ENCODE measurements around the gene QPCT. TPM values are rescaled to one million over a fixed set of nuclear protein-coding genes. Genes with fewer than 3 reads are reported as not detected.
A peak's percentile ranks its signal among the peaks of the same experiment; 100 is the strongest.
"Not testable (repeated sequence)": the region's sequence is repeated elsewhere in the genome, so short reads cannot be mapped to it uniquely, and the experiment has no call there.

The QPCT gene
- not detected in 2 replicates for total RNA-seq (2021)
- long read RNA-seq, partial matches to known transcripts: 0 of 2 reads
- long read RNA-seq, other reads (novel, unspliced or antisense): 0 of 2 reads

DNA sequence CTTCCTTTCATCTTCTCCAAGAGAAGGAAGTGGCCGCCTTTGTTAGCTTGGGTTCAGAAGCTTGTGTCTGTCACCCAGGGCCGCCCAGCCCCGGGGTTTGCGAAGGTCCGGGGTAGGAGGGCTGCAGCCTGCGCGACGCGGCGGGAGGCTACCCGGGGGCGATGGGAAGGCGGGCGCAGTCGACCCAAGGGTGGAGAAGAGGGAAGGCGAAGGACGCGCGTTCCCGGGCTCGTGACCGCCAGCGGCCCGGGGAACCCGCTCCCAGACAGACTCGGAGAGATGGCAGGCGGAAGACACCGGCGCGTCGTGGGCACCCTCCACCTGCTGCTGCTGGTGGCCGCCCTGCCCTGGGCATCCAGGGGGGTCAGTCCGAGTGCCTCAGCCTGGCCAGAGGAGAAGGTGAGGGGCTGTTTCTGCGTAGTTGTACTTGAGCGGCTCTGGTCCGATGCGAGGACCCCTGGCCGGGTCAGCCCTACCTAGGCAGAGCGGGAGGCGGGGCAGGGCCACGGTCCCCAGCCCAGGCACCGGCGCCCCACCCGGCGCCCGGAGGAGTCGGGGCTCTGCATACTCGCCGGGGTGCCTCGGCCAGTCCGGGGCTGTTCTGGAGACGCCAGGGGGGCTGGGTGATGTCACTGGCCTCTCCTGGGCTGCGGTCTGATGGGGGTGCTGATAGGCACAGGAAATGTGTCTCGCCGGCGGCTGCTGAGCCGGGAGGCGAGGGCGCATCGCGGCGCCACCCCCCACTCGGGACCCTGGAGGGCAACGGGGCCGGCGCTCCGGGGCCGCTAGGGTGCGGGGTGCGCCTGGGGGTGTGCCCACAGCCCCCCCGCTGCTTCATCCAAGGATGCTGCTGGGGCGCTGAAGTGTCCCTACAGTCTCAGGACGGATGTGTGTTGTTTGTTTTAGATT is at the start of gene QPCT:
Gene QPCT, plus strand, starts transcription at position 178 of the 909 bp plus-strand sequence. Its CDS starts 102 bp downstream, at position 280.
- DNase-seq: no peak
- no peak within 1 kb of the TSS for H3K27ac ChIP-seq (ENCODE audit: insufficient read length, low read depth, low read length)

DNA sequence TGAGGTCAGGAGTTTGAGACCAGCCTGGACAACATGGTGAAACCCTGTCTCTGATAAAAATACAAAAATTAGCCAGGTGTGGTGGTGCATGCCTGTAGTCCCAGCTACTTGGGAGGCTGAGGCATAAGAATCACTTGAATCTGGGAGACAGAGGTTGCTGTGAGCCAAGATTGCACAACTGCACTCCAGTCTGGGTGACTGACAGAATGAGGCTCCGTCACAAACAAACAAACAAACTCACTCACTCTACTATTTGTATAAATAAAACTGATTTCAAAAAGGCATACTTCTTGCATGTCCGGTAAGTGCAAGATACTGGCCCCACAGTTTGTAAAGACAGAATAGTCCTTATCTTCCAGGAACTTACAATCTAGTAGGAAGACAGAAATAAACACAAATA is 49.6 kb upstream of the QPCT start:
- H3K27ac ChIP-seq (ENCODE audit: insufficient read length, low read depth, low read length); H3K56ac ChIP-seq (ENCODE audit: insufficient read length, low read depth, low read length); H4K8ac ChIP-seq (replicated peaks; ENCODE audit: insufficient read length, low read depth, low read length); H3K4me3 Mint-ChIP-seq; H2BK5ac ChIP-seq (ENCODE audit: insufficient read length, low read length); H3K9ac ChIP-seq (ENCODE audit: extremely low read depth, insufficient read length, low read length); H3K14ac ChIP-seq (ENCODE audit: insufficient read depth, low read length); H3T11ph ChIP-seq (ENCODE audit: low read length); H4K20me1 ChIP-seq (ENCODE audit: control insufficient read depth, insufficient read depth, insufficient read length); H2AFZ ChIP-seq (ENCODE audit: low read length); H3K4me1 ChIP-seq (ENCODE audit: insufficient read depth, low read length); H3K18ac ChIP-seq (ENCODE audit: insufficient read length, low read depth, low read length); H3K27me3 ChIP-seq (ENCODE audit: insufficient read depth, low read length); H3K23ac ChIP-seq (ENCODE audit: insufficient read length, low read depth, low read length); H2BK120ac ChIP-seq (ENCODE audit: low read depth, low read length, poor library complexity, severe bottlenecking); H3K27me3 Mint-ChIP-seq (ENCODE audit: low read depth); H2BK20ac ChIP-seq (ENCODE audit: low read depth, low read length, poor library complexity, severe bottlenecking); H3K4me2 ChIP-seq (ENCODE audit: insufficient read depth, insufficient read length, low read length); H3K9me3 Mint-ChIP-seq; H3K79me2 ChIP-seq (ENCODE audit: insufficient read depth, low read length); DNase-seq; H2BK12ac ChIP-seq (ENCODE audit: insufficient read length, low read depth, low read length); H3K23me2 ChIP-seq (ENCODE audit: insufficient read length, low read depth, low read length, poor library complexity, severe bottlenecking); H4K5ac ChIP-seq (ENCODE audit: insufficient read length, low read depth, low read length); H3K9me3 ChIP-seq (ENCODE audit: control insufficient read depth, low read depth, low read length); H4K91ac ChIP-seq (ENCODE audit: insufficient read length, low read depth, low read length); H2BK15ac ChIP-seq (ENCODE audit: low read depth, low read length); H3K4ac ChIP-seq (ENCODE audit: low read depth, low read length); H3K79me1 ChIP-seq (ENCODE audit: insufficient read depth, low read depth, low read length, poor library complexity, severe bottlenecking); H2AK5ac ChIP-seq (ENCODE audit: insufficient read length, low read length): not testable (repeated sequence)
- Mint-ChIP-seq H3K36me3 (ENCODE audit: insufficient read depth in 1 of 3, low read depth in 3 of 3) (peaks cover 7 to 28% (median 21%) of the 10 kb centered on the region in 3 experiments; a peak in 6 of 7 replicates), H3K4me1 (peaks cover 8 to 13% of the 10 kb centered on the region in 2 experiments; a peak in 3 of 4 replicates), H3K27ac (peak overlapping the region in 1 of 3 experiments; percentile 33; a peak in 2 of 7 replicates)
- WGBS (ENCODE audit: extremely low coverage, insufficient read length, low lambda C conversion rate): no CpG with 5 or more reads among the region's 2 CpGs

More for the DNA sequence above, at the start of gene QPCT:
- no peaks in the 10 kb centered on the region; a peak in 1 of 7 replicates for H3K36me3 Mint-ChIP-seq (ENCODE audit: insufficient read depth in 1 of 3, low read depth in 3 of 3)
- H2BK12ac ChIP-seq (ENCODE audit: insufficient read length, low read depth, low read length): no peak within 1 kb of the TSS
- TF ChIP-seq, protein P1, sequence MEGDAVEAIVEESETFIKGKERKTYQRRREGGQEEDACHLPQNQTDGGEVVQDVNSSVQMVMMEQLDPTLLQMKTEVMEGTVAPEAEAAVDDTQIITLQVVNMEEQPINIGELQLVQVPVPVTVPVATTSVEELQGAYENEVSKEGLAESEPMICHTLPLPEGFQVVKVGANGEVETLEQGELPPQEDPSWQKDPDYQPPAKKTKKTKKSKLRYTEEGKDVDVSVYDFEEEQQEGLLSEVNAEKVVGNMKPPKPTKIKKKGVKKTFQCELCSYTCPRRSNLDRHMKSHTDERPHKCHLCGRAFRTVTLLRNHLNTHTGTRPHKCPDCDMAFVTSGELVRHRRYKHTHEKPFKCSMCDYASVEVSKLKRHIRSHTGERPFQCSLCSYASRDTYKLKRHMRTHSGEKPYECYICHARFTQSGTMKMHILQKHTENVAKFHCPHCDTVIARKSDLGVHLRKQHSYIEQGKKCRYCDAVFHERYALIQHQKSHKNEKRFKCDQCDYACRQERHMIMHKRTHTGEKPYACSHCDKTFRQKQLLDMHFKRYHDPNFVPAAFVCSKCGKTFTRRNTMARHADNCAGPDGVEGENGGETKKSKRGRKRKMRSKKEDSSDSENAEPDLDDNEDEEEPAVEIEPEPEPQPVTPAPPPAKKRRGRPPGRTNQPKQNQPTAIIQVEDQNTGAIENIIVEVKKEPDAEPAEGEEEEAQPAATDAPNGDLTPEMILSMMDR (conservative IDR thresholded peaks at IDR 0.05): no peak
- H3K79me2 ChIP-seq (ENCODE audit: insufficient read depth, low read length): no peaks in the 10 kb centered on the region
- no peaks in the 10 kb centered on the region for H3K23me2 ChIP-seq (ENCODE audit: insufficient read length, low read depth, low read length, poor library complexity, severe bottlenecking)
- no peak within 1 kb of the TSS for H2BK120ac ChIP-seq (ENCODE audit: low read depth, low read length, poor library complexity, severe bottlenecking)
- no peak within 1 kb of the TSS for H2AFZ ChIP-seq (ENCODE audit: low read length)
- H4K91ac ChIP-seq (ENCODE audit: insufficient read length, low read depth, low read length): no peak within 1 kb of the TSS
- H3K27me3 Mint-ChIP-seq (ENCODE audit: low read depth): no peaks in the 10 kb centered on the region; the same call in 1 of the 2 replicates
- H3T11ph ChIP-seq (ENCODE audit: low read length): no peak within 1 kb of the TSS
- H3K56ac ChIP-seq (ENCODE audit: insufficient read length, low read depth, low read length): no peak within 1 kb of the TSS
- H3K14ac ChIP-seq (ENCODE audit: insufficient read depth, low read length): no peak within 1 kb of the TSS; the same call in 1 of the 2 replicates
- H2AK5ac ChIP-seq (ENCODE audit: insufficient read length, low read length): no peak within 1 kb of the TSS
- H3K27me3 ChIP-seq (ENCODE audit: insufficient read depth, low read length): no peaks in the 10 kb centered on the region
- no peak within 1 kb of the TSS for H2BK20ac ChIP-seq (ENCODE audit: low read depth, low read length, poor library complexity, severe bottlenecking)
- H3K9ac ChIP-seq (ENCODE audit: extremely low read depth, insufficient read length, low read length): no peak within 1 kb of the TSS
- H3K4me1 Mint-ChIP-seq: peaks cover 29 to 30% of the 10 kb centered on the region in 2 experiments
- no peaks in the 10 kb centered on the region for H3K9me3 Mint-ChIP-seq
- H4K20me1 ChIP-seq (ENCODE audit: control insufficient read depth, insufficient read depth, insufficient read length): no peaks in the 10 kb centered on the region
- no peak within 1 kb of the TSS for H2BK15ac ChIP-seq (ENCODE audit: low read depth, low read length)
- no peaks in the 10 kb centered on the region for H3K9me3 ChIP-seq (ENCODE audit: control insufficient read depth, low read depth, low read length)
- no peak within 1 kb of the TSS for H4K8ac ChIP-seq (replicated peaks; ENCODE audit: insufficient read length, low read depth, low read length)
- no peak within 1 kb of the TSS for H3K4ac ChIP-seq (ENCODE audit: low read depth, low read length)
- peak within 1 kb of the TSS; percentile 57 for H3K4me2 ChIP-seq (ENCODE audit: insufficient read depth, insufficient read length, low read length)
- H4K5ac ChIP-seq (ENCODE audit: insufficient read length, low read depth, low read length): no peak within 1 kb of the TSS
- no peak within 1 kb of the TSS for H3K27ac Mint-ChIP-seq
- no CpG with 5 or more reads among the region's 73 CpGs for WGBS (ENCODE audit: extremely low coverage, insufficient read length, low lambda C conversion rate)
- no peak within 1 kb of the TSS for H3K4me3 Mint-ChIP-seq
- H3K23ac ChIP-seq (ENCODE audit: insufficient read length, low read depth, low read length): no peak within 1 kb of the TSS
- H3K18ac ChIP-seq (ENCODE audit: insufficient read length, low read depth, low read length): no peak within 1 kb of the TSS
- H3K79me1 ChIP-seq (ENCODE audit: insufficient read depth, low read depth, low read length, poor library complexity, severe bottlenecking): no peaks in the 10 kb centered on the region
- H2BK5ac ChIP-seq (ENCODE audit: insufficient read length, low read length): no peak within 1 kb of the TSS
- H3K4me1 ChIP-seq (ENCODE audit: insufficient read depth, low read length): peaks cover 7% of the 10 kb centered on the region; the same call in 1 of the 2 replicates

Data from H9 (cell line).